K562 (cell line): Measurements from ENCODE around the gene ASIC3. TPM values are rescaled to one million over a fixed set of nuclear protein-coding genes. Genes with fewer than 3 reads are reported as not detected.
A peak's percentile ranks its signal among the peaks of the same experiment; 100 is the strongest.

Experiments used
- ARID3B ChIP-seq: fragments of 250-450 bp; sonication (Bioruptor Pico); IDR thresholded peaks from 2 replicates; pipeline ENCODE4 v1.4.0; 2020; ENCODE audit warnings: borderline replicate concordance
- ATF6 ChIP-seq: sonication (generic); formaldehyde crosslinking; IDR thresholded peaks from 2 replicates; pipeline ENCODE4 v1.4.0; 2020; ENCODE audit warnings: mild to moderate bottlenecking, missing genetic modification reagents
- BCL6 ChIP-seq: fragments of 250-450 bp; sonication (Bioruptor Pico); IDR thresholded peaks from 2 replicates; pipeline ENCODE4 v1.4.0; 2020
- CCNT2 ChIP-seq: IDR thresholded peaks from 2 replicates; pipeline ENCODE4 v1.6.1; 2011; ENCODE audit warnings: borderline replicate concordance, low read depth, mild to moderate bottlenecking, moderate library complexity, mixed read lengths, low read length; ENCODE audit not compliant: insufficient read length; ENCODE audit errors: extremely low read depth
- CXXC5 ChIP-seq: fragments of 250-450 bp; sonication (Bioruptor Pico); IDR thresholded peaks from 2 replicates; pipeline ENCODE4 v1.8.0; 2022; ENCODE audit warnings: inconsistent platforms, mild to moderate bottlenecking, moderate library complexity
- DACH1 ChIP-seq: fragments of 450-650 bp; IDR thresholded peaks from 2 replicates; pipeline ENCODE4 v1.6.1; 2018; ENCODE audit not compliant: partially characterized antibody
- HINFP ChIP-seq: fragments of 450-650 bp; conservative IDR thresholded peaks from 2 replicates; pipeline ENCODE4 v1.6.1; 2016; ENCODE audit warnings: missing genetic modification characterization, low read depth, mild to moderate bottlenecking, control low read depth, missing compliant biosample characterization
- NFE2L1 ChIP-seq: fragments of 450-650 bp; IDR thresholded peaks from 2 replicates; pipeline ENCODE4 v1.6.1; 2016; ENCODE audit warnings: missing genetic modification characterization, low read depth, mild to moderate bottlenecking, missing compliant biosample characterization, moderate library complexity, borderline replicate concordance
- PML ChIP-seq: IDR thresholded peaks from 2 replicates; pipeline ENCODE4 v1.6.1; 2012; ENCODE audit warnings: low read length, inconsistent platforms
- POU5F1 ChIP-seq: fragments of 150-350 bp; IDR thresholded peaks from 2 replicates; pipeline ENCODE4 v1.6.1; 2014; ENCODE audit warnings: borderline replicate concordance, low read length, low read depth, mild to moderate bottlenecking; ENCODE audit not compliant: partially characterized antibody
- SAFB ChIP-seq: fragments of 200-400 bp; formaldehyde crosslinking; IDR thresholded peaks from 2 replicates; pipeline ENCODE4 v1.6.1; 2017; ENCODE audit warnings: low read depth, low read length, borderline replicate concordance
- SRSF3 ChIP-seq: fragments of 200-400 bp; formaldehyde crosslinking; IDR thresholded peaks from 2 replicates; pipeline ENCODE4 v1.6.1; 2016; ENCODE audit warnings: mild to moderate bottlenecking, low read length, moderate library complexity; ENCODE audit not compliant: insufficient read depth
- TAF15 ChIP-seq: fragments of 200-400 bp; formaldehyde crosslinking; IDR thresholded peaks from 2 replicates; pipeline ENCODE4 v1.6.1; 2017; ENCODE audit warnings: mild to moderate bottlenecking, low read depth, low read length, moderate library complexity
- TEAD1 ChIP-seq, 2 experiments: fragments of 450-650 bp in 1 of 2; sonication (generic) in 1 of 2; formaldehyde crosslinking; IDR thresholded peaks; 2 replicates each; pipeline versions ENCODE4 v1.4.0 to v1.8.0; 2020 to 2022; ENCODE audit warnings: mild to moderate bottlenecking in 2 of 2, missing genetic modification reagents in 1 of 2
- TFAP4 ChIP-seq: sonication (generic); formaldehyde crosslinking; IDR thresholded peaks from 2 replicates; pipeline ENCODE4 v1.8.0; 2022; ENCODE audit warnings: missing genetic modification reagents, mild to moderate bottlenecking, moderate library complexity, borderline replicate concordance
- USF2 ChIP-seq: sonication (generic); formaldehyde crosslinking; IDR thresholded peaks from 2 replicates; pipeline ENCODE4 v1.5.0; 2020; ENCODE audit warnings: missing genetic modification reagents
- ZNF316 ChIP-seq: fragments of 450-650 bp; IDR thresholded peaks from 2 replicates; pipeline ENCODE4 v1.6.1; 2016
- ZNF436 ChIP-seq: fragments of 250-450, 450-650 bp; sonication (Bioruptor Pico); formaldehyde crosslinking; IDR thresholded peaks from 2 replicates; pipeline ENCODE4 v1.7.0; 2020; ENCODE audit warnings: mild to moderate bottlenecking
- ZNF57 ChIP-seq: fragments of 450-650 bp; formaldehyde crosslinking; IDR thresholded peaks from 2 replicates; pipeline ENCODE4 v1.4.0; 2020; ENCODE audit warnings: mild to moderate bottlenecking, moderate library complexity
- ZNF780A ChIP-seq: fragments of 250-450 bp; sonication (Bioruptor Pico); IDR thresholded peaks from 2 replicates; pipeline ENCODE4 v1.5.0; 2021; ENCODE audit warnings: mild to moderate bottlenecking
- polyA plus RNA-seq, 8 experiments: library from polyadenylated mRNA; depleted of rRNA in 4 of 8; stranded (reverse) in 5 of 8; unstranded in 3 of 8; fragments of >200 nt; fragmentation: Nextera tagmentation in 2 of 8; fragmentation: Illumina TruSeq in 1 of 8; extraction: Ambion mirVana in 2 of 8; extraction: Trizol in 1 of 8; gene quantifications; 2 replicates each; pipeline versions ENCODE4 v1.2.1 to v1.2.3, GENCODE V29; 2011 to 2014; ENCODE audit warnings: inconsistent platforms in 1 of 8, missing spikeins in 1 of 8
- total RNA-seq, 7 experiments: library from RNA; depleted of rRNA in 6 of 7; stranded (reverse); fragments of >200 nt in 6 of 7; fragmentation: Illumina TruSeq in 2 of 7; extraction: Trizol in 2 of 7; gene quantifications; 2 replicates each; pipeline versions ENCODE4 v1.2.1 to v1.2.3, GENCODE V29; 2011 to 2021; ENCODE audit warnings: low replicate concordance in 1 of 7

Gene ASIC3
- total and polyA plus RNA-seq, 9 of the 15 experiments (the other 6 are each of a cell fraction or from before 2014, with no cell fraction given) = 0.11 to 5.0 (median 0.87) TPM

- TF ChIP-seq ZNF436 (CRISPR knock-in tag) = no peak
- peak; percentile 94 to 99 for TF ChIP-seq TEAD1 (CRISPR knock-in tag; IDR thresholded peaks at IDR 0.05)
- TF ChIP-seq DACH1 = peak; percentile 38
- TF ChIP-seq PML = no peak
- TF ChIP-seq ARID3B (CRISPR knock-in tag) = 0 out of 2 replicates have a peak, but pooled peaks have one; percentile 57
- TF ChIP-seq BCL6 (CRISPR knock-in tag) = 0 out of 2 replicates have a peak, but pooled peaks have one; percentile 48
- TF ChIP-seq TFAP4 = peak; percentile 87
- TF ChIP-seq HINFP (tag) = no peak
- peak; percentile 81; the same call in 1 of the 2 replicates for TF ChIP-seq SAFB
- TF ChIP-seq POU5F1 = no peak
- TF ChIP-seq CCNT2 = peak; percentile 79
- no peak for TF ChIP-seq ZNF780A
- TF ChIP-seq ATF6 (CRISPR knock-in tag) = peak; percentile 72; the same call in 1 of the 2 replicates
- peak; percentile 72 for TF ChIP-seq ZNF316
- no peak for TF ChIP-seq USF2 (CRISPR knock-in tag)
- TF ChIP-seq NFE2L1 (tag) = no peak
- 0 out of 2 replicates have a peak, but pooled peaks have one; percentile 16 for TF ChIP-seq ZNF57 (CRISPR knock-in tag)
- no peak for TF ChIP-seq SRSF3
- no peak for TF ChIP-seq TAF15
- TF ChIP-seq CXXC5 (CRISPR knock-in tag) = peak; percentile 83
These were observed 20.0 kb upstream of the ASIC3 start, which contains the start of gene ABCB8 (continued) for GRCh38 chr7:151028131-151028947.
